HepG2 (cell line): Measurements from ENCODE around the gene ABO. TPM values are rescaled to one million over a fixed set of nuclear protein-coding genes. Genes with fewer than 3 reads are reported as not detected.

Source experiments
- DRAP1 ChIP-seq: IDR thresholded peaks from 2 replicates; pipeline ENCODE4 v1.6.1; 2016; ENCODE audit warnings: missing genetic modification reagents, missing compliant biosample characterization
- FLYWCH1 ChIP-seq: sonication (generic); formaldehyde crosslinking; IDR thresholded peaks from 2 replicates; pipeline ENCODE4 v1.8.1; 2023; ENCODE audit warnings: mild to moderate bottlenecking, missing genetic modification reagents
- GABPB1 ChIP-seq: IDR thresholded peaks from 2 replicates; pipeline ENCODE4 v1.6.1; 2016; ENCODE audit warnings: mild to moderate bottlenecking, missing genetic modification reagents, moderate library complexity, missing compliant biosample characterization
- HCFC1 ChIP-seq: fragments of 150-350 bp; IDR thresholded peaks from 2 replicates; pipeline ENCODE4 v1.6.1; 2014; ENCODE audit warnings: low read depth, low read length
- HNF4G ChIP-seq, 2 experiments: sonication (generic) in 1 of 2; formaldehyde crosslinking in 1 of 2; IDR thresholded peaks; 2 replicates each; pipeline versions ENCODE4 v1.4.0 to v1.6.1; 2011 to 2020; ENCODE audit warnings: borderline replicate concordance in 2 of 2, low read depth in 2 of 2, mild to moderate bottlenecking in 2 of 2, low read length in 1 of 2, missing genetic modification reagents in 1 of 2, moderate library complexity in 1 of 2
- HOXA9 ChIP-seq: sonication (generic); formaldehyde crosslinking; IDR thresholded peaks from 2 replicates; pipeline ENCODE4 v1.8.1; 2022; ENCODE audit warnings: missing genetic modification reagents, mild to moderate bottlenecking, moderate library complexity, borderline replicate concordance
- MED8 ChIP-seq: sonication (generic); formaldehyde crosslinking; IDR thresholded peaks from 2 replicates; pipeline ENCODE4 v1.8.1; 2023; ENCODE audit warnings: mild to moderate bottlenecking, missing genetic modification reagents; ENCODE audit not compliant: insufficient replicate concordance
- NR2F6 ChIP-seq, 2 experiments: IDR thresholded peaks; 2 replicates each; pipeline ENCODE4 v1.6.1; 2016; ENCODE audit warnings: antibody characterized with exemption in 1 of 2, mild to moderate bottlenecking in 1 of 2
- SOX6 ChIP-seq, 2 experiments: fragments of 450-650 bp in 1 of 2; sonication (generic) in 1 of 2; formaldehyde crosslinking in 1 of 2; IDR thresholded peaks; 2 replicates each; pipeline versions ENCODE4 v1.4.0 to v1.6.1; 2017 to 2020; ENCODE audit warnings: antibody characterized with exemption in 1 of 2, mild to moderate bottlenecking in 1 of 2, missing genetic modification reagents in 1 of 2
- THYN1 ChIP-seq: sonication (generic); formaldehyde crosslinking; IDR thresholded peaks from 2 replicates; pipeline ENCODE4 v1.8.1; 2023; ENCODE audit warnings: low read depth, mild to moderate bottlenecking, moderate library complexity, missing genetic modification reagents, borderline replicate concordance
- ZNF382 ChIP-seq: sonication (generic); formaldehyde crosslinking; IDR thresholded peaks from 2 replicates; pipeline ENCODE4 v1.5.0; 2020; ENCODE audit warnings: missing genetic modification reagents, mild to moderate bottlenecking, borderline replicate concordance
- ZNF772 ChIP-seq: sonication (generic); formaldehyde crosslinking; IDR thresholded peaks from 2 replicates; pipeline ENCODE4 v1.5.0; 2020; ENCODE audit warnings: mild to moderate bottlenecking, missing genetic modification reagents
- ZNF883 ChIP-seq: sonication (generic); formaldehyde crosslinking; IDR thresholded peaks from 2 replicates; pipeline ENCODE4 v1.5.1; 2020; ENCODE audit warnings: mild to moderate bottlenecking, missing genetic modification reagents; ENCODE audit errors: not compliant biosample characterization
- ZSCAN30 ChIP-seq: sonication (generic); formaldehyde crosslinking; IDR thresholded peaks from 2 replicates; pipeline ENCODE4 v1.5.0; 2020; ENCODE audit warnings: mild to moderate bottlenecking, missing genetic modification reagents
- polyA plus RNA-seq, 8 experiments: library from polyadenylated mRNA; depleted of rRNA in 3 of 8; stranded (reverse) in 7 of 8; unstranded in 1 of 8; fragments of >200 nt; fragmentation: Illumina TruSeq in 4 of 8; extraction: Trizol in 4 of 8; gene quantifications; 2 replicates each; pipeline versions ENCODE4 v1.2.1 to v1.2.3, GENCODE V29; 2011 to 2016; ENCODE audit warnings: low read depth in 4 of 8, missing spikeins in 1 of 8, mixed read lengths in 1 of 8; ENCODE audit not compliant: insufficient read depth in 1 of 8
- total RNA-seq, 5 experiments: library from RNA; depleted of rRNA; stranded (reverse); fragments of >200 nt; fragmentation: Illumina TruSeq; extraction: Trizol; gene quantifications; 2 replicates each; pipeline ENCODE4 v1.2.3, GENCODE V29; 2016; ENCODE audit warnings: low read depth in 1 of 5
- TF ChIP-seq, protein P1 (sequence below): sonication (generic); formaldehyde crosslinking; IDR thresholded peaks from 2 replicates; pipeline ENCODE4 v1.4.0; 2020; ENCODE audit warnings: missing genetic modification reagents, borderline replicate concordance
- TF ChIP-seq, protein P2 (sequence below): sonication (generic); formaldehyde crosslinking; IDR thresholded peaks from 2 replicates; pipeline ENCODE4 v1.5.0; 2020; ENCODE audit warnings: mild to moderate bottlenecking, missing genetic modification reagents

ABO gene
- total and polyA plus RNA-seq, 2 of the 13 experiments (the other 11 are each of a cell fraction or from before 2014, with no cell fraction given) = not detected

DNA sequence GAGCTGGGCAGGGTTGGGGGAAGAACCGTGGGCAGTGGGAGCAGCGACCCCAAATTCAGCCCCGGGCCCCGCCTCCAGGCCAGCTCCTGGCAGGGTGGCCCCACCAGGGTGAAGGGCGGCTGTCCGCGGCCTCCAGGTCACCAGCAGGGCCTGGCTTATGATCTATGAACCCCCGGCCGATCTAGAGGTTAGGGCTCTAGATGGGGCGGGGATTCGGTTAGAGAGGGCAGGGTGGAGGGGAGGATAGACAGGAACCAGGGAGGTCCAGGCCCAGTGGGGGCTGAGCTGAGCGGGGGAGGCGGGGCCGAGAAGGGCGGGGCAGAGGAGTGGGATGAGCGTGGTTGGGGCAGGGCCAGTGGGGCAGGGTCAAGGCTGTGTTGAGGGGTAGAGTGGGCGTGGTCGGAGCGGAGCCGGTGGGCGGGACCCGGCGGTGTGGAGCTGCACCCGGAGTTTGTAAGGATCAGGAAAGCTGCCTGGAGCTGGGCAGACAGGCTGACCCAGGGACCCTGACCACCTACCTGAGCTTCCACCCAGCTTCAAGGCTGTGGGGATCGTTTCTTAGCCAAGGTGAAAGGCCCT is 36.6 kb downstream of the ABO start (continued):
- TF ChIP-seq HNF4G (IDR thresholded peaks at IDR 0.05; ENCODE audit: borderline replicate concordance, low read depth, low read length) (peak; percentile 27; the same call in 1 of the 2 replicates), HNF4G (CRISPR knock-in tag; IDR thresholded peaks at IDR 0.05; ENCODE audit: borderline replicate concordance, low read depth) (no peak), HOXA9 (no peak), ZSCAN30 (CRISPR knock-in tag) (no peak), SOX6 (IDR thresholded peaks at IDR 0.05) (no peak), SOX6 (CRISPR knock-in tag; IDR thresholded peaks at IDR 0.05) (0 out of 2 replicates have a peak, but pooled peaks have one; percentile 29), DRAP1 (CRISPR knock-in tag) (0 out of 2 replicates have a peak, but pooled peaks have one; percentile 7), ZNF883 (CRISPR knock-in tag) (no peak), THYN1 (CRISPR knock-in tag) (no peak), HCFC1 (no peak), GABPB1 (CRISPR knock-in tag) (peak; percentile 24; the same call in 1 of the 2 replicates), ZNF382 (CRISPR knock-in tag) (no peak), NR2F6 (IDR thresholded peaks at IDR 0.05) (peak; percentile 53), NR2F6 (CRISPR knock-in tag; IDR thresholded peaks at IDR 0.05) (peak; percentile 79), ZNF772 (no peak), MED8 (CRISPR knock-in tag) (no peak), FLYWCH1 (CRISPR knock-in tag) (no peak)
- TF ChIP-seq, protein P1, sequence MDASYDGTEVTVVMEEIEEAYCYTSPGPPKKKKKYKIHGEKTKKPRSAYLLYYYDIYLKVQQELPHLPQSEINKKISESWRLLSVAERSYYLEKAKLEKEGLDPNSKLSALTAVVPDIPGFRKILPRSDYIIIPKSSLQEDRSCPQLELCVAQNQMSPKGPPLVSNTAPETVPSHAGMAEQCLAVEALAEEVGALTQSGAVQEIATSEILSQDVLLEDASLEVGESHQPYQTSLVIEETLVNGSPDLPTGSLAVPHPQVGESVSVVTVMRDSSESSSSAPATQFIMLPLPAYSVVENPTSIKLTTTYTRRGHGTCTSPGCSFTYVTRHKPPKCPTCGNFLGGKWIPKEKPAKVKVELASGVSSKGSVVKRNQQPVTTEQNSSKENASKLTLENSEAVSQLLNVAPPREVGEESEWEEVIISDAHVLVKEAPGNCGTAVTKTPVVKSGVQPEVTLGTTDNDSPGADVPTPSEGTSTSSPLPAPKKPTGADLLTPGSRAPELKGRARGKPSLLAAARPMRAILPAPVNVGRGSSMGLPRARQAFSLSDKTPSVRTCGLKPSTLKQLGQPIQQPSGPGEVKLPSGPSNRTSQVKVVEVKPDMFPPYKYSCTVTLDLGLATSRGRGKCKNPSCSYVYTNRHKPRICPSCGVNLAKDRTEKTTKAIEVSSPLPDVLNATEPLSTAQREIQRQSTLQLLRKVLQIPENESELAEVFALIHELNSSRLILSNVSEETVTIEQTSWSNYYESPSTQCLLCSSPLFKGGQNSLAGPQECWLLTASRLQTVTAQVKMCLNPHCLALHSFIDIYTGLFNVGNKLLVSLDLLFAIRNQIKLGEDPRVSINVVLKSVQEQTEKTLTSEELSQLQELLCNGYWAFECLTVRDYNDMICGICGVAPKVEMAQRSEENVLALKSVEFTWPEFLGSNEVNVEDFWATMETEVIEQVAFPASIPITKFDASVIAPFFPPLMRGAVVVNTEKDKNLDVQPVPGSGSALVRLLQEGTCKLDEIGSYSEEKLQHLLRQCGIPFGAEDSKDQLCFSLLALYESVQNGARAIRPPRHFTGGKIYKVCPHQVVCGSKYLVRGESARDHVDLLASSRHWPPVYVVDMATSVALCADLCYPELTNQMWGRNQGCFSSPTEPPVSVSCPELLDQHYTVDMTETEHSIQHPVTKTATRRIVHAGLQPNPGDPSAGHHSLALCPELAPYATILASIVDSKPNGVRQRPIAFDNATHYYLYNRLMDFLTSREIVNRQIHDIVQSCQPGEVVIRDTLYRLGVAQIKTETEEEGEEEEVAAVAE = peak; percentile 20; the same call in 1 of the 2 replicates
- TF ChIP-seq, protein P2, sequence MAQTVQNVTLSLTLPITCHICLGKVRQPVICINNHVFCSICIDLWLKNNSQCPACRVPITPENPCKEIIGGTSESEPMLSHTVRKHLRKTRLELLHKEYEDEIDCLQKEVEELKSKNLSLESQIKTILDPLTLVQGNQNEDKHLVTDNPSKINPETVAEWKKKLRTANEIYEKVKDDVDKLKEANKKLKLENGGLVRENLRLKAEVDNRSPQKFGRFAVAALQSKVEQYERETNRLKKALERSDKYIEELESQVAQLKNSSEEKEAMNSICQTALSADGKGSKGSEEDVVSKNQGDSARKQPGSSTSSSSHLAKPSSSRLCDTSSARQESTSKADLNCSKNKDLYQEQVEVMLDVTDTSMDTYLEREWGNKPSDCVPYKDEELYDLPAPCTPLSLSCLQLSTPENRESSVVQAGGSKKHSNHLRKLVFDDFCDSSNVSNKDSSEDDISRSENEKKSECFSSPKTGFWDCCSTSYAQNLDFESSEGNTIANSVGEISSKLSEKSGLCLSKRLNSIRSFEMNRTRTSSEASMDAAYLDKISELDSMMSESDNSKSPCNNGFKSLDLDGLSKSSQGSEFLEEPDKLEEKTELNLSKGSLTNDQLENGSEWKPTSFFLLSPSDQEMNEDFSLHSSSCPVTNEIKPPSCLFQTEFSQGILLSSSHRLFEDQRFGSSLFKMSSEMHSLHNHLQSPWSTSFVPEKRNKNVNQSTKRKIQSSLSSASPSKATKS = no peak
